Measurements from ENCODE around the gene IRS4.

The IRS4 gene

DNA sequence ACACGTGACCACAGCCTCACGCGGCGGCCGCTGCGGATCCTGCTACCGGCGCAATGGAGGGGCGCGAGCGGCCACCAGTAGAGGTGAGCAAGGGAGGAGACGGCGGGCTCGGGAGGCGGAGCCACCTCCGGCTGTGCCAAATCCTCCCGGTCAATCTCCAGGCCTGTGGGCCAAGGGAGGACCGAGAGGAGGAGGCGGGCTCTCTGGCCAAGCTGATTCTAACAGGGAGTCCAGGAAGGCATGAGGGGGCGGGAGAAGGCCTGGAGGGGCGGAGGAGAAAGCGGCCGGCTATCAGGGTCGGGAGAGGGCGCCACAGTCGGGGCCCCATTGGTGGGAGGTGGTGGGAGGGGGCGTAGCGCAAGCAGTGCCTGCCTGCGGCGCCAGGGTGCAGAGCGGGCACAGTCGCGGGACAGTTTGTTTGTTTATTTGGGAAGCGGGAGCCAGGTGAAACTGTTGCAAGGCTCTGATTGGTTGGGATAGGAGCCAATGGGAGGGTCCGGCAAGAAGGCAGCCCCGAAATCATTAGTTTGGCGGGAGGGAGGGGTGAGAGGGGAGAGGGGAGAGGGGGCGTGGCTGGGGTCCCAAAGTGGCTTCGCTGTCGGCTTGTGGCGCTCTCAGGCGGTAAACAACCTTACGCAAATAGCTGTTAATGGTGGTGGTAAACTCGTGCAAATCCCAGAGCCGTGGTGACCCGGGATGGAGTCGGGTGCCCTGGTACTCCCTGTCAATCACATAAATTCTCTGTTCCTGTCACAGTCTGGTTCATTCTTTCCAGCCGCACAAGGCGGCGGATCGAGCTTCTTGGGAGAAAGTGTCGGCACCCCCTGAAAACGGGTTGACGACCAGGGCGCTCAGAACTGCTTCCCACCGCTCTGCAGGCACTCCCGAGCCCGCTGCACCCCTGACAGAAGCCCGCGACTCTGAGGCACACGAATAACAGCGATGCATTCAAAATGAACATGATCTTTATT lies at the start of gene IRS4:
Gene IRS4, minus strand, starts transcription at position 55 of the 971 bp plus-strand sequence.
- peak; percentile 72 for DNase-seq (ENCODE audit: low spot score)

DNA sequence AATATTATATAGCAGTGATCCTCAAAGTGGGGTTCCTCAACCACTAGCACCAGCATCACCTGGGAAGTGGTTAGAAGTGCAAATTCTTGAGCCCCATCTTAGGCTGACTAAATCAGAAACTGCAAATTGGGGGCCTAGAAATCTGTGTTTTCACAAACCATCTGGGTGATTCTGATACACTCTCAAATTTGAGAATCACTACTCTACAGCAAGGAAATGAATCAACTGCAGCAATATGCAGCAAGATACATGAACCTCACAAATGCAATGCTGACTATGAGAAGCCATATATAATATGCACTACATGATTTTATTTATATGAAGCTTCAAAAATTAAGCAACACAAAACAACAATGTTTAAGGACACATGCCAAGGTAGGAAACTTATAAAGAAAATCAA lies 36.2 kb upstream of the IRS4 start:
- DNase-seq (ENCODE audit: low spot score): no peak

DNA sequence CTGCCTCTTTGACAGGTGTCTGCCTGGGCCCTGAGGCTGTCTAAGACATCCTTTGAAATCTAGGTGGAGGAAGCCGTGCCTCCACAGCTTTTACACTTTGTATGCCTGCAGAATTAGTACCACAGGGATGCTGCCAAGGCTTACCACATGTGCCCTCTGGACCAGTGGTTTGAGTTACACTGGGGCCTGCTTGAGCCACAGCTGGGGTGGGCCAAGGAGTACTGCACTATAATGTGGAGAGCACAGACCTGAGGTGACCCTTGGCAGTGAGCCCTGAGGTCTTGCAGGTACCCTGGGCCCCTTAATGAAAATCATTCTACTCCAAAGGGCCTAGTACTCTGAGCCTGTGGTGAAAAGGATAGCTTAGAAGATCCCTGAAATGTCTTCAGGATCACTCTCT lies 27.2 kb upstream of the IRS4 start:
- no peak for DNase-seq (ENCODE audit: low spot score)

DNA sequence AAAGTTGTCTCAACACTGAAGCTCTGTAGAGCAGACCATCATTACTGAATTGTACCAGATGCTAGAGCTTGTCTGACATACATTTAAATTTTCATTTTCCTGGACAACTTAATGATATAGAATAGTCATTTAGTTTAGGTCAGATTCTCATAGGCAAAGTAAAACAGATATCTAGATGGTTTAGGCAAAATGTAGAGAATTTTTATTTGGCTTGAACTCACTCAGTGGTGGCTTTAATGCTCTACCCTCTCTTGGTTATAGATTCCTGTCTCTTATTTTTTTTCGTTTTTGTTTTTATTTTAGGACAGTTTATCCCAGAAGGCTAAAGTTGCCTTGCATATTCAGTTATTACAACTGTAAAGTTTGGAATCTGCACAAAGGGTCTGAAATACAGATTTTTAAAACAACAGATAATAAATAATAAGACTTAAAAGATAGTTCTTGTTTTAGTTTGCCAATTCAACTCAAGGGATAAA lies 4.0 kb upstream of the IRS4 start:
- no peak for DNase-seq (ENCODE audit: low spot score)

DNA sequence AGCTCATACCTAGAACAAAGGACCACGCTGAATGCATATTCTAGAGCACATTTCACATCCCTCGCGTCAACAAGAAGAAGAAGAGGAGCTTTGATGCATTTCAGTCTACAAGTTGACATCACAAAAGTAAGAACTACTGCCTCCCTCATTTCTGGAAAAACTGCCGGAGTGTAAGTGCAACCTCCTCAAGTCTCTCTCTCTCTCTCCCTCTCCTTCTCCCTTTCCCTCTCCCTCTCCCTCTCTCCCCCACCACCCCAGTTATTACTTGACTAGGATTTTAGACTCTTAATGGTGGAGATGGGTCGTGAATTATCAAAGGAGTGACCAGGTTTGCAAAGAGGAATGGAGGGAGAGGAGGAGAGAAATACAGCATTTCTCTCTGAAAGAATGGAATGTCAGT lies 1.4 kb upstream of the IRS4 start:
- DNase-seq (ENCODE audit: low spot score): no peak

DNA sequence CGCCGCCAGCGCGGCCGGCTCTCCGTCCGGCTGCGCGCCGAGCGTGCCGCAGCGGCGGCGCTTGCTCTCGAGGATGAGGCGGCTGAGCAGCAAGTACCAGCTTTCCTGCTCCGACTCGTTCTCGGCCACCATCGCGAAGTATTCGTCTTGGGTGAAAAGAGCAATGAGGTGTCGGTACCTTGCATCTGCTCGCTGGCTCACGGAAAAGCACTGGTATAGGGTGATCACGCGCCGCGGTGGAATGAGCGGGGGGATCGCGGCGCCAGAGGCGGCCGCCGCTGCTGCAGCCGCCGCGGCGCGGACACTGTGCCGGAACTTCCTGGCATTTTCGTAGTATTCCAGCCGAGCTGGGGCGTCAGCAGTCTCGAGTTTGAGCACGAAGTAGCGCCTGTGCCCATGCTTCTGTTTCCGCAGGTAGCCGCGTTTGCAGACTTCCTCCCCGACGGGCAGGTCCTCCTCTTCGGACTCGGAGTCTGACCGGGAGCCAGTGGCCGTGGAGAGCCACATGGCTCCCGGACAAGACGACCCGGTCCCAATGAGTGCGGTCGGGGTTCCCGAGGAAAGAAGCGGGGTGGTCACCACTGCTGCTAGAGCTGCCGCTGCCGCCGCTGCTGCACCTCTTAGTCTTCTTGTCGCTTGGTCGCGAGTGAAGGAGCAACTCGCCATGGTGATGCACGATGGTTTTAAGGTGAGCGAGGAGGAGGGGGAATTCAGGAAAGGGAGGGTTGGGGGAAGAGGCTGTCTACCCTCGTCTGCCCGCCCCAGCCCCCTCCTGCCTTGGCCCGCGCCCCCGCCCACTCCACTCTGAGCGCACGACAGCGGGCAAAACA lies 469 bp downstream of the IRS4 start:
- no peak for DNase-seq (ENCODE audit: low spot score)

DNA sequence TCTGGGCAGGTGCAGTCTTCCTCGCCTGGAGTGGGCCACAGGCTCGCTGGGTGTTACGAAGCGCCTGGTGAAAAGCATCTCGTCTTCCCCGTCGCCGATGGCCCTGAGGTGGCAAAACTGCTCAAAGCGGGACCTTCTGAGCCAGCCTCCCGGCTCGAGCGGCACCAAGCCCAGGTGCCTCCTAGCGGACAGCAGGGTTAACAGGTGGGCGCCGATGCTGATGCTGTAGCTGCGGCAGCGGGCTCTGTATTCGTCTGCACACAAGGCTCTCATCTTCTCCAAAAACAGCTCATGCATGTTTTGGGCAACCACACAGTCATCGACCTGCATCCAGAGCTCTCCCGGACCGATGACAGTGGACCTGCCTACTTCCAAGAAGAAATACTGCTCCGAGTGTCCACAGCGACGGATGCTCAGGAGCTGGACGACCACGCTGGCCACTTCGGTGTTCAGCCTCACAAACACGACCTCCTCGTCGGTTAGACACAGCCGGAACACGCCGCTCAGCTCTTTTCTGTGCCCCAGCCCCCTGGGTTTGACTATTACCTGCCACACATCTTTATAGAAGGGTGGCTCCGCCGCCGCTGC lies 1.2 kb downstream of the IRS4 start:
- DNase-seq (ENCODE audit: low spot score): peak; percentile 33

DNA sequence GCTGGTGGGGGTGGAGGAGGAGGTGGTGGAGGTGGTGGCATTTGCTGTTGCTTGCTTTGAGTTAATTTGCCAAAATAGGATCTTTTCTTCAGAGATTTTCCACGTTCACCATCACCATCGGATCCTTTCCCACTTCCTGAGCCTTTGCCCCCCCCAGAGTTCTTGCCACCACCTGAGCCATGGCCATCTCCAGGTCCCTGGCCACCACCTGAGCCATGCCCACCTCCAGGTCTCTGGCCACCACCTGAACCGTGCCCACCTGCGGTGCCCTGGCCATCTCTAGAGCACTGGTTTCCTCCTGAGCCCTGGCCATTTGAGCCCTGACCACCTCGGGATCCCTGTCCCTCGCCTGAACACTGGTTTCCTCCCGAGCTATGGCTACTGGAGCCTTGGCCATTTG lies 1.9 kb downstream of the IRS4 start:
- no peak for DNase-seq (ENCODE audit: low spot score)

DNA sequence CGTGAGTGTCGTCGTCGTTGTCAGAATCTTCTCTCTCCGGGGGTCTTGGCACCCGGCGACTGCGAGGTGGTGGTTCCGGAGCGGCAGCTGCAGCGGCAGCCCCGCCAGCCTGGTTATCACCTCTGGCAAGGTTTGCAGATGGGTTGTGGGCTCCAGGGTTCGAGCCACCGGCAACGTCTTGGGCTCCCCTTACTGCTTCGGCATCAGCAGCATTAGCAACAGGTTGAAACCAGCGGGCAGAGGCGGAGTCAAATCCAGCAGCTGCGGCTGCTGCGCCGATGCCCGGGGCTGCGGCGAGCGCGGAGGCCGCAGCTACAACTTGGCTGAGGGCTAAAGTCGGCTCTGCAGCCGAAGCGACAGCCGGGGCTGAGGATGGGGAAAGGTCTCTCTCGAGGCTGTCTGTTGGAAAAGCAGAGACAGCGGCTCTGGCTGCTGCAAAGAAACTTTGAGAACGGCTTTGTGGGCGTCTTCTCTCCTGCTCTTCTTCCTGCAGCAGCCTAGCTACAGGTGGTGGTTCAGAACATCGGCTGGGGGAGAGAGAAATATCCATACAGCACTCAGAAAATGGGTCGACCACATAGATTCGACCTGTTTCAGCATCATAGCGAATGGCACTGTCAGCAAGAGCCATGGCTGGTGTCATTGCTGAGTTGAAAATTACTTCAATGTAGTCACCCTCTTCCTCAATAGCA lies 3.6 kb downstream of the IRS4 start:
- peak; percentile 10 for DNase-seq (ENCODE audit: low spot score)

DNA sequence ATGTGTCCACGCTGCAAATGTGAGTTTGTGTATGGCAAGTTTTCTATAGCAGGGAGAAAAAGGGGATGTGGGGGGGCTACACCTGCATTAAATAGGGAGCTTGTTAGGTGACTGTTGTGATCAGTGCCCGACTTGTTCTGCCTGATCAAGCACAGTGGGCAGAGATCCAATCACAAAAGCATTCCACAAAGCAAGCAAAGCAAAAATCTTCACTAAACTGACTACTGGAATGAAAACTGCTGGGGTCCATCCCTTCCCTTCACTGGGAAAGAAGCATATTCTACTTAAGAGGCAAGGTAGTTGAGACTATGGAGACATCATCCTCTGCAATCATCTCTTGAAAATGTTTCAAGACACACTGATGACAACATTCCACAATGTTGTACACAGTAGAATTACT lies 5.2 kb downstream of the IRS4 start:
- no peak for DNase-seq (ENCODE audit: low spot score)

DNA sequence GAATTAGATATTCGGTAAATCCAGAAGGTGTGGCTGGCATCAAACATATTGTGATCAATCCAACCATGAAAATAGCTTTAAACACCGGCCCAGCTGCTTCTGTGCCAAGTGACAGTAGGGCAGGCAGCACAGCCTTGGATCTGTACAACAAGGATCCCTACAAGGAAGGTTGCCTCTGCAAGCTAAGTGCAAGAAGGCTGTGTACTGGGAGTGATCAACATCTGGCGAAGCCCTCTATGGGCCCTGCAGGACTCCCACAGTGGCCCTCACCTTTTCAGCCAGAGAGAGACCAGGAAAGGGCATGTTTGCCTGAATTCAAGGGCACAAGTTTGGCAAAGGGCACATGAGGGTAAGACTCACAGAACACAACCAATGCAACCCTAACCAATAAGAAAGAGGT lies 9.6 kb downstream of the IRS4 start:
- no peak for DNase-seq (ENCODE audit: low spot score)

DNA sequence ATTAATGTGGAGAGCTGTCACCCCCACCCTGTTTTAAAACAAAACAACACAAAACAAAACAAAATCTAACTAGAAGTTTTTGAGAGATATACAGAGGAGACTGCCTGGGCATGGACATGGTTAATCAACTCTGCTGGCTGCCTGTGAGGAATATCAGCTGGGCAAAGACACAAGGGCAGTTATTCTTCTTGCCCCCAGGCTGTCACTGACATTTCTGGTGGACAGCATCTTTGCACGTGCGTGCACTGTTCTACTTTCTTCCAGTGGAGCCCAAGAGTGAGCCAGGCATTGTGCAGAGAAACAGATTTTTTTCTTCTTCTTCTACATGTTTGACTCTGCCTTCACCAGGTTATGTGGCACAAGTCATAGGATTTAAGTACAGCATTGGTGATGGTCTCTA lies 13.8 kb downstream of the IRS4 start:
- DNase-seq (ENCODE audit: low spot score): no peak

DNA sequence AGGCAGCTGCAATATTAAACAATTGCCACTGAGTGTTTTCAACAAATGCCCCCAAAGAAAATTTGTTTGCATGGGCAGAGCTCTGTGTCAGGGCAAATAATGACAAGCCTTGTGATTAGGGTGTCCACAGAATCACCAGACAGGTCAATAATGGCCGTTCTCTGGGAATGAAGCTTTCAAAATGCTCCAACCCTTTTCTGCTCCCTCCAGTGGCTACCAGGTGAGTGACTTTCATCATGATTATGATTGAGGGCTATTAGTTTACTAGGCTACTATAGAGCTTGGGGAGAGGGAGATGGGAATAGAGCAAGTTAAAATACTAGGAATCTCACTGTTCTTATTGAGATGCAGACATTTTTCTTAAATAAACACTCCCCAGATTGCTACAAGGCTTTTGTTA lies 23.5 kb downstream of the IRS4 start:
- DNase-seq (ENCODE audit: low spot score): no peak

DNA sequence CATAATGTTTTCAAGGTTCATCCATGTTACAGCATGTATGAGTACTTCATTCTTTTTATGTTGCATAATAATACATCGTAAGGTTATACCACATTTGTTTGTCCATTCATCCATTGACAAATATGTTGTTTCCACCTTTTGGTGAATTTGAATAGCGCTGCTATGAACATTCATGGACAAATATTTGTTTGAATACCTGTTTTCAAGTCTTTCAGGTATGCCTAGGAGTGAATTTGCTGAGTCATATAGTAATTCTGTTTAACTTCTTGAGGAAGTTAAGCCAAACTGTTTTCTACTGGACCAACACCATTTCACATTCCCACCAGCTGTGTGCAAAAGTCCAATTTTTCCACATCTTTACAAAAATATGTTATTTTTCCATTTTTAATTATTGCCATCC lies 31.5 kb downstream of the IRS4 start:
- DNase-seq (ENCODE audit: low spot score): no peak

DNA sequence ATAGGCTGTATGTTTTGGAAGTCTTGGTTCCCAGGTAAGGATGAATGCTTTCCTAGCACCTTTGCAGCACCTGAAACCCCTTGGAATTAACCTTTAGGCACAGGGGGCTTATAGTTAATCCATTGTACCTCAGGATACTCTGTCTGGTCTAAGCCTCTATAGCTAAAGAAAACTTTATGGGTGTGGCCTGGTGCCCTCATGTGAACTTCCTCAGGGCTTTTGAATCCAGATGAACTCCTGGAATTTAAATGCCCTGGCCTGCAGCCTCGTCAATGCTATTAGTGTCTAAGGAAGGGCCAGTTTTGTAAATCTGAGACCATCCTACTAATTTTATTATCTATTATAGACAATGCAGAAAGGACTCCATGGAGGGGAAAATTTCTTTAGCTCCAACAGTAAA lies 33.8 kb downstream of the IRS4 start:
- no peak for DNase-seq (ENCODE audit: low spot score)

DNA sequence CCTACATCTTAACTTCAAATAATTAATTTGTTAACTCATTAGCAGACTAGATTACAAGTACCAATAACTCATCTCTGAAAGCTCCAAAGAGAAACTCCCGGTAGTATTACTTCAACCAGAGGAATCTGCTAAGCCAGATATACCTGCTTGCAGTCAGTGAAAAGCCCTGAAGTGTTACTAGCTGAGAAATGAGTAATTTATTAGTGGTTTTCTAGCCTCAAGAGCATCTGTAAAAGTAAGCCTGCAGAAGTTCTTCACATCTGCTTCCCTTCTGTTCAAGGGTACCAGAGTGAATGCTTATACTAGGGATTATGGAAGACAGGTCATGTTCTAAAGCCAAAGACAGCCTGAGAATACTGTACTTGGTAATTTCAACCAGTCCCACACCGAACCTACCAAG lies 34.7 kb downstream of the IRS4 start:
- no peak for DNase-seq (ENCODE audit: low spot score)

DNA sequence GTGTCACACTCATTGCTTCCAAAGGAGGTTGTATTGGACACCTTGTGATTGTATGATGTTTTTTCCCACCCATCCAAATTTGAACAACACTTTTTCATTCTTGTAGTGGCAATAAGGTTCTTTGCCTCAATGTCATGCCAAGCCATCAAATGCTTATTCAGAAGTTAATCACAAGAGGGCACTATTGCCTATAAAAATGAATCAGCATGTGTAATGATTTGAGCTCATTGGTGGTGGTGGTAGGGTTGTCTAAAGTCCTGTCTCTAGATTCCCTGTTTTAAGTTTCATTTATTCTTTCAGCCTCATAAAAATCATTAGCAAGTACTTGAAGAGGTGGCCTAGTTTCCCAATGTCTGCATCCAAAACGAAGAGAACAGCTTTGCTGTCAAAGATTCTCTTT lies 37.0 kb downstream of the IRS4 start:
- DNase-seq (ENCODE audit: low spot score): peak; percentile 20

DNA sequence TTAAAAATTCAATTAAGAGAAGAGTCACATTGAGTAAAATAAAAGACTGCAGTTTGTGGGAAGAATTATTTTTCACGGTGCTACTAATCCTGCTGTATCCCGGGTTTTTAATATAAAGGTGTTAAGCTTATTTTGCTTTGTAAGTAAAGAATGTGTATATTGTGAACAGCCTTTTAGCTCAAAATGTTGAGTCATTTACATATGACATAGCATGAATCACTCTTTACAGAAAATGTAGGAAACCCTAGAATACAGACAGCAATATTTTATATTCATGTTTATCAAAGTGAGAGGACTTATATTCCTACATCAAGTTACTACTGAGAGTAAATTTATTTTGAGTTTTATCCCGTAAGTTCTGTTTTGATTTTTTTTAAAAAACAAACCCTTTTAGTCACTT lies 39.7 kb downstream of the IRS4 start:
- DNase-seq (ENCODE audit: low spot score): no peak

Measured in iPS-NIHi11 (cell line).